ENCODE results near the gene ATG12. TPM values are rescaled to one million over a fixed set of nuclear protein-coding genes. Genes with fewer than 3 reads are reported as not detected.

The ATG12 gene
- total and polyA plus RNA-seq, 2 of the 8 experiments (the other 6 are each of a cell fraction or from before 2014, with no cell fraction given) = 23.8 to 49.3 TPM

- ChIA-PET POLR2A (ENCODE audit: partially characterized antibody) (no interaction called here), CTCF (ENCODE audit: partially characterized antibody) (no interaction called here)
- Histone ChIP-seq H3K4ac (replicated peaks; ENCODE audit: insufficient read length, low read depth, low read length) (no peak overlapping the region), H2BK20ac (ENCODE audit: low read length) (no peak overlapping the region), H4K5ac (ENCODE audit: insufficient read length, low read depth, low read length) (no peak overlapping the region), H3K14ac (ENCODE audit: insufficient read length) (no peak overlapping the region), H3K23me2 (ENCODE audit: low read depth, low read length) (no peaks in the 10 kb centered on the region; the same call in 1 of the 2 replicates), H3K27me3 (replicated peaks in 1 of 4; ENCODE audit: control insufficient read depth in 3 of 4, extremely low read depth in 1 of 4, insufficient read depth in 3 of 4, low read length in 3 of 4) (no peaks in the 10 kb centered on the region), H3K36me3 (ENCODE audit: control insufficient read depth in 2 of 4, insufficient read depth in 4 of 4, low read length in 3 of 4) (no peaks in the 10 kb centered on the region), H3K27ac (ENCODE audit: low read depth, low read length) (no peak overlapping the region), H3K56ac (replicated peaks; ENCODE audit: insufficient read length, low read depth, low read length) (no peak overlapping the region), H3K18ac (ENCODE audit: extremely low read depth, low read length) (no peak overlapping the region), H2BK15ac (ENCODE audit: low read length) (no peak overlapping the region), H3K4me3 (ENCODE audit: extremely low read depth in 1 of 4, insufficient read depth in 2 of 4, low read depth in 3 of 4, low read length in 4 of 4) (no peak overlapping the region), H3K79me2 (ENCODE audit: control insufficient read depth in 1 of 2, insufficient read depth in 2 of 2, low read length in 2 of 2) (no peaks in the 10 kb centered on the region), H3K4me1 (replicated peaks in 1 of 4; ENCODE audit: control insufficient read depth in 3 of 4, insufficient read depth in 4 of 4, low read length in 3 of 4) (no peaks in the 10 kb centered on the region), H2AFZ (ENCODE audit: low read length) (no peak overlapping the region), H3K23ac (ENCODE audit: insufficient read length) (no peak overlapping the region), H2AK5ac (ENCODE audit: low read depth, low read length) (no peak overlapping the region), H2BK120ac (replicated peaks; ENCODE audit: low read depth, low read length) (no peak overlapping the region), H2BK5ac (ENCODE audit: low read depth, low read length) (no peak overlapping the region), H4K8ac (ENCODE audit: extremely low read depth, insufficient read depth, low read length) (no peak overlapping the region), H2BK12ac (ENCODE audit: low read depth, low read length) (no peak overlapping the region), H3K4me2 (ENCODE audit: insufficient read depth in 1 of 2, low read depth in 2 of 2, low read length in 2 of 2) (no peak overlapping the region), H3K9ac (replicated peaks in 1 of 4; ENCODE audit: extremely low read depth in 1 of 4, low read depth in 3 of 4, low read length in 3 of 4) (no peak overlapping the region), H4K91ac (replicated peaks; ENCODE audit: insufficient read length, low read length) (no peak overlapping the region), H3K79me1 (ENCODE audit: low read depth, low read length) (no peaks in the 10 kb centered on the region), H4K20me1 (replicated peaks in 1 of 2; ENCODE audit: control insufficient read depth in 1 of 2, insufficient read depth in 2 of 2, low read length in 2 of 2) (no peaks in the 10 kb centered on the region), H3K9me3 (ENCODE audit: insufficient read depth in 2 of 2, low read depth in 1 of 2, low read length in 1 of 2) (no peaks in the 10 kb centered on the region)
- no peak for FAIRE-seq
- no peak for TF ChIP-seq HDAC6 (IDR thresholded peaks at IDR 0.05; ENCODE audit: low read depth, low read length)
- no peak for TF ChIP-seq SIN3A (conservative IDR thresholded peaks at IDR 0.05 in 1 of 2, IDR thresholded peaks at IDR 0.05 in 1 of 2; ENCODE audit: low read depth in 1 of 2, low read length in 2 of 2)
- TF ChIP-seq TAF7 (optimal IDR thresholded peaks at IDR 0.05; ENCODE audit: borderline replicate concordance, low read depth, low read length) = no peak
- no peak for TF ChIP-seq BACH1 (IDR thresholded peaks at IDR 0.05; ENCODE audit: low read length)
- TF ChIP-seq FOSL1 (IDR thresholded peaks at IDR 0.05; ENCODE audit: insufficient read depth, low read depth, low read length) = no peak
- no peak for TF ChIP-seq TBP (IDR thresholded peaks at IDR 0.05; ENCODE audit: low read depth, low read length)
- no peak for TF ChIP-seq SP2 (IDR thresholded peaks at IDR 0.05; ENCODE audit: low read length)
- DNase-seq (ENCODE audit: low read depth in 1 of 2, low spot score in 2 of 2) = no peak
- WGBS, 2 experiments (ENCODE audit: extremely low coverage in 1 of 2, insufficient coverage in 1 of 2, insufficient read length in 1 of 2, insufficient replicate concordance in 2 of 2, low coverage in 1 of 2, low lambda C conversion rate in 2 of 2, missing lambda C conversion rate in 1 of 2) = 88% methylated on average over 1 of the region's 1 CpG; no CpG with 5 or more reads in 1 of the 2 experiments
Measured at GRCh38 chr5:115884704-115885103, 43.3 kb upstream of the ATG12 start.
